ENCODE results near the gene RNF14. TPM values are rescaled to one million over a fixed set of nuclear protein-coding genes. Genes with fewer than 3 reads are reported as not detected.

The RNF14 gene
- total RNA-seq, 1 experiment from 2014 or later: 72.1 TPM

DNA sequence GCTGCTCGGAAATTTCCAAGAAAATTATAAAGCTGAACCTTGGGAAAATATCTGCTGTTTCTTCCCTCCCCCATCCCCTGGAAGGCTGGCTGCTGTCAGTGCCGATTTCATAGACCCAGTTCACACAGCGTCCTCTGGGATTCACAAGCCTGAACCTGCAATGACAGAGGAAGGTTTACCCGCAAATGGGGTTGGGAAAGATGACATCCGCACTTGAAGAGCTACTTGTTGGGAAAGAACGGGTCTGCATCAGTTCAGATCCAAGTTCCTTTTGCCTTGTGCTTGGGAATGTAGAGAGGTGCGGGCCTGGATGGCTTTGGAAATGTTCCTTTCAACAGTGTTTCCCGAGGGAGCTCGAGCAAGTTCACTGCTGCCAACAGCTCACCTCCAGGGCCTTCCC lies 24.8 kb upstream of the RNF14 start:
- no TSS peak for BruUV-seq (replicated peaks)
- ChIA-PET POLR2A (no interaction called here), CTCF (interaction anchor here (1.0 kb wide), 1 partner anchor 17 kb away, joined by 3 read pairs; no protein-coding TSS in a partner anchor)
- no peak for ATAC-seq
- intact Hi-C loops (cut with micrococcal nuclease; ENCODE audit: unreplicated experiment): no loop called here
- in situ Hi-C loops (cut with HindIII; ENCODE audit: low pct_unique_long_range_greater_than_20kb, low sequenced_read_pairs): no loop called here
- Histone ChIP-seq H3K9me3 (ENCODE audit: control insufficient read depth, insufficient read depth, low read depth, low read length) (no peaks in the 10 kb centered on the region), H3K36me3 (ENCODE audit: control insufficient read depth, insufficient read depth, low read length) (no peaks in the 10 kb centered on the region), H3K4me3 (ENCODE audit: low read depth in 2 of 2, low read length in 2 of 2) (no peak overlapping the region), H3K4me1 (ENCODE audit: control insufficient read depth, insufficient read depth, low read length) (no peaks in the 10 kb centered on the region), H3K27ac (ENCODE audit: low read length) (no peak overlapping the region), H3K27me3 (ENCODE audit: control insufficient read depth, insufficient read depth, low read length) (no peaks in the 10 kb centered on the region; the same call in 1 of the 2 replicates)
- no peak for DNase-seq (ENCODE audit: low read depth, low spot score)
- TF ChIP-seq, protein P1, sequence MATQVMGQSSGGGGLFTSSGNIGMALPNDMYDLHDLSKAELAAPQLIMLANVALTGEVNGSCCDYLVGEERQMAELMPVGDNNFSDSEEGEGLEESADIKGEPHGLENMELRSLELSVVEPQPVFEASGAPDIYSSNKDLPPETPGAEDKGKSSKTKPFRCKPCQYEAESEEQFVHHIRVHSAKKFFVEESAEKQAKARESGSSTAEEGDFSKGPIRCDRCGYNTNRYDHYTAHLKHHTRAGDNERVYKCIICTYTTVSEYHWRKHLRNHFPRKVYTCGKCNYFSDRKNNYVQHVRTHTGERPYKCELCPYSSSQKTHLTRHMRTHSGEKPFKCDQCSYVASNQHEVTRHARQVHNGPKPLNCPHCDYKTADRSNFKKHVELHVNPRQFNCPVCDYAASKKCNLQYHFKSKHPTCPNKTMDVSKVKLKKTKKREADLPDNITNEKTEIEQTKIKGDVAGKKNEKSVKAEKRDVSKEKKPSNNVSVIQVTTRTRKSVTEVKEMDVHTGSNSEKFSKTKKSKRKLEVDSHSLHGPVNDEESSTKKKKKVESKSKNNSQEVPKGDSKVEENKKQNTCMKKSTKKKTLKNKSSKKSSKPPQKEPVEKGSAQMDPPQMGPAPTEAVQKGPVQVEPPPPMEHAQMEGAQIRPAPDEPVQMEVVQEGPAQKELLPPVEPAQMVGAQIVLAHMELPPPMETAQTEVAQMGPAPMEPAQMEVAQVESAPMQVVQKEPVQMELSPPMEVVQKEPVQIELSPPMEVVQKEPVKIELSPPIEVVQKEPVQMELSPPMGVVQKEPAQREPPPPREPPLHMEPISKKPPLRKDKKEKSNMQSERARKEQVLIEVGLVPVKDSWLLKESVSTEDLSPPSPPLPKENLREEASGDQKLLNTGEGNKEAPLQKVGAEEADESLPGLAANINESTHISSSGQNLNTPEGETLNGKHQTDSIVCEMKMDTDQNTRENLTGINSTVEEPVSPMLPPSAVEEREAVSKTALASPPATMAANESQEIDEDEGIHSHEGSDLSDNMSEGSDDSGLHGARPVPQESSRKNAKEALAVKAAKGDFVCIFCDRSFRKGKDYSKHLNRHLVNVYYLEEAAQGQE (IDR thresholded peaks at IDR 0.05; ENCODE audit: insufficient read depth in 1 of 2, low read depth in 2 of 2, low read length in 1 of 2): no peak
- TF ChIP-seq TCF7L2 (IDR thresholded peaks at IDR 0.05; ENCODE audit: low read depth, low read length) (no peak), POLR2AphosphoS5 (IDR thresholded peaks at IDR 0.05; ENCODE audit: low read depth, low read length) (no peak), SIN3A (IDR thresholded peaks at IDR 0.05; ENCODE audit: borderline replicate concordance, insufficient read depth, low read depth, low read length) (no peak)
- TF ChIP-seq, protein P2, sequence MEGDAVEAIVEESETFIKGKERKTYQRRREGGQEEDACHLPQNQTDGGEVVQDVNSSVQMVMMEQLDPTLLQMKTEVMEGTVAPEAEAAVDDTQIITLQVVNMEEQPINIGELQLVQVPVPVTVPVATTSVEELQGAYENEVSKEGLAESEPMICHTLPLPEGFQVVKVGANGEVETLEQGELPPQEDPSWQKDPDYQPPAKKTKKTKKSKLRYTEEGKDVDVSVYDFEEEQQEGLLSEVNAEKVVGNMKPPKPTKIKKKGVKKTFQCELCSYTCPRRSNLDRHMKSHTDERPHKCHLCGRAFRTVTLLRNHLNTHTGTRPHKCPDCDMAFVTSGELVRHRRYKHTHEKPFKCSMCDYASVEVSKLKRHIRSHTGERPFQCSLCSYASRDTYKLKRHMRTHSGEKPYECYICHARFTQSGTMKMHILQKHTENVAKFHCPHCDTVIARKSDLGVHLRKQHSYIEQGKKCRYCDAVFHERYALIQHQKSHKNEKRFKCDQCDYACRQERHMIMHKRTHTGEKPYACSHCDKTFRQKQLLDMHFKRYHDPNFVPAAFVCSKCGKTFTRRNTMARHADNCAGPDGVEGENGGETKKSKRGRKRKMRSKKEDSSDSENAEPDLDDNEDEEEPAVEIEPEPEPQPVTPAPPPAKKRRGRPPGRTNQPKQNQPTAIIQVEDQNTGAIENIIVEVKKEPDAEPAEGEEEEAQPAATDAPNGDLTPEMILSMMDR (IDR thresholded peaks at IDR 0.05): no peak

DNA sequence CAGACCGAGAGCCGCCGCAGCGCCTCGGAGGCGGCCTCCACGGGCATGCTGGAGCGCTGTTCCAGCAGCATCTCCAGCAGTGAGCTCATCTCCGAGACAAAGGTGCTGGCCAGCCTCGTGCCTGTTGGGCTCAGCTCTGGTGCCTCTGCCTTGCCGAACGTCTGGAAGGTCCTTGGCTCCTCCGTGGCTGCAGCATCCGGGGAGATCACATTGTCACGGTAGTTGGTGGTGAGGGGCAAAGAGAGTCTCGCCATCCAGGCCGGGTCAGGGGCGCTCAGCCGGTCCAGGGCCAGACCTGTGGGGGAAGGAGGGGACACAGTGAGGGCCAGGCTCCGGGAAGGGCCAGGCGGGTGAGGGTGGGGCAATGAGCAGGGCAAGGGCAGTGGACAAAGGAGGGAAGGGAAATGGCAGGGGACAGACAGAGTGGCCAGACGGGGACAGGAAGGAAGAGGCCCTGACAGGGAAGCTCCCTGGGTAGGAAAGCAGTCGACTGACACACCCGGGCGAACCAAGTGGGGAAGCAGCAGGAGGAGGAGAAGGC lies 23.3 kb upstream of the RNF14 start:
- ATAC-seq: no peak
- no peaks in the 10 kb centered on the region for H3K9me3 ChIP-seq (ENCODE audit: control insufficient read depth, insufficient read depth, low read depth, low read length)
- no peaks in the 10 kb centered on the region; the same call in 1 of the 2 replicates for H3K27me3 ChIP-seq (ENCODE audit: control insufficient read depth, insufficient read depth, low read length)
- no peak overlapping the region for H3K4me3 ChIP-seq (ENCODE audit: low read depth in 2 of 2, low read length in 2 of 2)
- H3K27ac ChIP-seq (ENCODE audit: low read length): no peak overlapping the region
- in situ Hi-C loops (cut with HindIII; ENCODE audit: low pct_unique_long_range_greater_than_20kb, low sequenced_read_pairs): no loop called here
- DNase-seq (ENCODE audit: low read depth, low spot score): no peak
- POLR2A ChIA-PET: no interaction called here
- H3K36me3 ChIP-seq (ENCODE audit: control insufficient read depth, insufficient read depth, low read length): no peaks in the 10 kb centered on the region
- CTCF ChIA-PET: interaction anchor here (0.5 to 0.6 kb wide), 2 partner anchors 15 to 40 kb away, joined by 3 to 4 read pairs; no protein-coding TSS in a partner anchor
- no peaks in the 10 kb centered on the region for H3K4me1 ChIP-seq (ENCODE audit: control insufficient read depth, insufficient read depth, low read length)
- intact Hi-C loops (cut with micrococcal nuclease; ENCODE audit: unreplicated experiment): no loop called here
- BruUV-seq (replicated peaks): no TSS peak
- TF ChIP-seq, protein P1 (IDR thresholded peaks at IDR 0.05; ENCODE audit: insufficient read depth in 1 of 2, low read depth in 2 of 2, low read length in 1 of 2): no peak
- TF ChIP-seq POLR2AphosphoS5 (IDR thresholded peaks at IDR 0.05; ENCODE audit: low read depth, low read length): no peak
